GM18508 (cell line): ENCODE results near the gene TPST2.
"Not testable (repeated sequence)": the region's sequence is repeated elsewhere in the genome, so short reads cannot be mapped to it uniquely, and the experiment has no call there.

Experiments
- ATAC-seq: cut with Tn5 transposase; IDR thresholded peaks from one replicate; pipeline ENCODE4 v1.9.1; 2021; ENCODE audit warnings: moderate number of reproducible peaks; ENCODE audit not compliant: insufficient read depth, unreplicated experiment

Gene TPST2

DNA sequence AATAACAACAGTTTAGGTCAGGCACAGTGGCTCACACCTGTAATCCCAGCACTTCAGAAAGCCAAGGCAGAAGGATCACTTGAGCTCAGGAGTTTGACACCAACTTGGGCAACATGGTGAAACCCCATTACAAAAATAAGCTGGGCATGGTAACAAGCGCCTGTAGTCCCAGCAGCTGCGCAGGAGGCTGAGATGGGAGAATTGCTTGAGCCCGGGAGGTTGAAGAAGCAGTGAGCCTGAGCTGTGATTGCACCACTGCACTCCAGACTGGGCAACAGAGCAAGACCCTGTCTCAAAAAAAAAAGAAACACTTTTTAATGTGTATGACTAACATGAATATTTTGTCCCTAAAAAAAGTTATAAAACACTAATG, 53.2 kb downstream of the TPST2 start:
- ATAC-seq: no peak

DNA sequence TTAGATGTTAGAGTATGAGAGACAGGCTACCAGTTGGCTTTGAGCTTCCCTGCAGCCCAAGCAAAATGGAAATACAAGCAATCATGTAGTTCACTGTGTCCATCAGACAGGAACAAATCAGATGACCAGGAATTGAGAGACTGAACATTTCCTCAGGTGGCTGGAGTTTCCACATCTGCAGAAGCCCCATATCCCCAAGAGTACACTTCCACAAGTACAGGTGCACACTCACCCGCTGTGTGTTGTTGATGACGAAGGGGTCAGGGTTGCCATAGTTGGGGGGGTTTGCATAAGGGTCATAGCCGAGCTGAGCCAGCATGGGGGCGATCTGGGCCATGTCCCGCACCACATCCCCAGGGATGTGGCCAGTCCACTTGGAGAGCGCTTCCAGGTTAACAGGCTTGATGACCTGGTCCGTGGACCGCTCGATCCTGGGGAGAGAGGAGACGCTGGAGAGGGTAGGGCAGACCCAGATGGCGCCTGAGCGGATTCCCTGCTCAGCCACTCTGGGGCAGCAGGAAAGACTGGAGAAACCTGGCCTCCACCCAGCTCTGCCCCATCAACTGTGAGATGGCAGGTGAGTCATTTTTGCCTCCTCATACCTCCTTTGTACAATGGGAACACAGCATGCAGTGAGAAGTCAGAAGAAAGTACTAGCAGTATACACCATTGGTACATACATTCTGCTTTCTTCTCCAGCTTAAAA, 53.7 kb downstream of the TPST2 start:
- no peak for ATAC-seq

DNA sequence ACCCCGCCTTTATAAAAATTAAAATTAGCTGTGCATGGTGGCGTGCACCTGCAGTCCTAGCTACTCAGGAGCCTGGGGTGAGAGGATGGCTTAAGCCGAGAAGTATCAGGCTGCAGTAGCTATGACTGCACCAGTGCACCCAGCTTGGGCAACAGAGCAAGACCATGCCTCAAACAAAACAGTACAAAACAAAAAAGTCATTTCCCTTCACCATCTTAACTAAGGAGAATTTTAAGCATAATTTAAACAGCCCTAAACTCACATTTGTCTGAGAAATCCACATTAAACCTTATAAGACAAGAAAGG, 54.4 kb downstream of the TPST2 start:
- ATAC-seq: no peak

DNA sequence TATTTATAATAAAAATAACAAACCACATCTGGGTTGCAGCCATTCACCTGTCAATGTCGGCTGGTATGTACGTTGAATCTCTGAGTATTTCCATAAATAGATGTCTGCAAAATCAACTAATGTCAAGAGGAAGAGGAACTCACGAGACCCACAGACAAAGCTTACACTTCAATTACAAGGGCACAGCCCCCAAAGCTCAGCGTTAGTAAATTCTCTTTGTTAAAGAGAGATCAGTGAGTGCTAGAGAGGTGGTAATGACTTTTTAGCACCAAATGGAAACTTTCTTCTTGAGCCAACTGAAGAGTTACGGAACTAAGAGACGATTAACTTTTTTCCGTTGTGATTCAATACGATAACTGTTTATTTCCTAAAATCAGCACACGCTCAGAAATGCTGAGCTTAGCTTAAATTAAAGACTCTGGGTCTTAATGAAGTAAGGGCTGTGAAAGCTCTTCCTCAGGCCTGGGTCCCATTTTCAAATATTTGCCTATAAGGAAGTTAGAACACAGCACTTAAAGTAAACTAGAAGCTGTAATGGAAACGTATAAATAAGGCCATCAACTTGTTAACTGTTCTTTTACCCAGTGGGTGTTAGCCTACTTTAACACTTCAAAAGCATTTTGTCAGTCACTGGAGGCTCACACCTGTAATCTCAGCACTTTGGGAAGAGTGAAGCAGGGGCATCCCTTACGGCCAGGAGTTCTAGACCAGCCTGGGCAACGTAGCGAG, 54.9 kb downstream of the TPST2 start:
- ATAC-seq: no peak

DNA sequence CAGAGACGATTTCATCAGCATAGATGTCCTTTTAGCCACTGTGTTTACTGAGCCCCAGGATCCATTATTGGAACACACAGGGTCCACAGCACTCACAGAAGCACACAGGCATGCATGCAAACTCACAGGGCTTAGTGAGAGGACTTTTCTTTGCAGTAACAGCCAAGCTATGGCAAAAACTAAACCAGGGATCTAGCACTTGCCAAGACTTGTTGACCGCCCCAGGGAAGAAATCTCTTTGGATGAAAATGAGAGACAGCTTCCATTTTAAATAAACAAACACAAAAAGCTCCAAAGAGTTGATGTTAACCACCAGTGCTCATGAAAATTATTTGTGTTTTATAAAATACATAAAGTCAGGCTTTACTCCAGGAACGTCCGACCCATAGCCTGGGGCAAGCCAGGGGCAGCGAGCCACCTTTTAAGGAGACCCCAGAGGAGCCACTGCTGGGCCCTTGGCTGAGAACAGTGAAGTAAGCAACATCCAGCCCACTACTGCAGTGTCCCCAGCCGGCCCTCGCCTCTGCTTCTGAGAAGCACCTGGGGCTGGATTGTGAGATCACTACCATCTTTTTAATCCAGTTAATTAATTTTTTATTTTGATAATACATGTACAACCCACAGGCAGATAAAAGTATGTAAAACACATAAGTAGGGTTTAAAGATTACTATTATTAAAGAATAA, 55.6 kb downstream of the TPST2 start:
- ATAC-seq: no peak

DNA sequence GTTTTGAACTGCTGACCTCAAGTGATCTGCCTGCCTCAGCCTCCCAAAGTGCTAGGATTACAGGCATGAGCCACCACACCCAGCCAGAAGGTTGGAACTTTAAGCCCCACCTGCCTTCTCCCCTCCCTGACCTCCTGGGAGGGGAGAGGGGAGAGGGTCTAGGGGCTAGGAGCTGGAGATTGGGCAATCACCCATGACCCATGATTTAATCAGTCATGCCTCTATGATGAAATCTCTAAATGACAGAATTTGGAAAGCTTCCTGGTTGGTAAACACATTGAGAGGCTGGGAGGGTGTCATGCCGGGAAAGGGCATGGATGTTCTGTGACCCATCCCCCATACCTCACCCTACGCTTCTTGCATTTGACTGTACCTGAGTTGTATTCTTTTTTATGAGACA, 60.6 kb downstream of the TPST2 start:
- no peak for ATAC-seq

DNA sequence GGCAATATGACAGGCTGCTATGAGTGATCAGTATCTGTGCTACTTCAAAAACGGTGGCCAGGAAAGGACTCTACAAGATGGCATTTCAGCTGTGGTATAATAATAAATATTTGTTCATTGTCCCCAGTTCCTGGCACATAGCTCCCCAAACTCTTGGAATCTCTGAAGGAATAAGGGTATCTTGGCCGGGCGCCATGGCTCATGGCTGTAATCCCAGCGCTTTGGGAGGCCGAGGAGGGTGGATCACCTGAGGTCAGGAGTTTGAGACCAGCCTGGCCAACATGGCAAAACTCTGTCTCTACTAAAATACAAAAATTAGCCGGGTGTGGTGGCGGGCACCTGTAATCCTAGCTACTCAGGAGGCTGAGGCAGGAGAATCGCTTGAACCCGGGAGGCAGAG, 61.4 kb downstream of the TPST2 start:
- ATAC-seq: not testable (repeated sequence)

DNA sequence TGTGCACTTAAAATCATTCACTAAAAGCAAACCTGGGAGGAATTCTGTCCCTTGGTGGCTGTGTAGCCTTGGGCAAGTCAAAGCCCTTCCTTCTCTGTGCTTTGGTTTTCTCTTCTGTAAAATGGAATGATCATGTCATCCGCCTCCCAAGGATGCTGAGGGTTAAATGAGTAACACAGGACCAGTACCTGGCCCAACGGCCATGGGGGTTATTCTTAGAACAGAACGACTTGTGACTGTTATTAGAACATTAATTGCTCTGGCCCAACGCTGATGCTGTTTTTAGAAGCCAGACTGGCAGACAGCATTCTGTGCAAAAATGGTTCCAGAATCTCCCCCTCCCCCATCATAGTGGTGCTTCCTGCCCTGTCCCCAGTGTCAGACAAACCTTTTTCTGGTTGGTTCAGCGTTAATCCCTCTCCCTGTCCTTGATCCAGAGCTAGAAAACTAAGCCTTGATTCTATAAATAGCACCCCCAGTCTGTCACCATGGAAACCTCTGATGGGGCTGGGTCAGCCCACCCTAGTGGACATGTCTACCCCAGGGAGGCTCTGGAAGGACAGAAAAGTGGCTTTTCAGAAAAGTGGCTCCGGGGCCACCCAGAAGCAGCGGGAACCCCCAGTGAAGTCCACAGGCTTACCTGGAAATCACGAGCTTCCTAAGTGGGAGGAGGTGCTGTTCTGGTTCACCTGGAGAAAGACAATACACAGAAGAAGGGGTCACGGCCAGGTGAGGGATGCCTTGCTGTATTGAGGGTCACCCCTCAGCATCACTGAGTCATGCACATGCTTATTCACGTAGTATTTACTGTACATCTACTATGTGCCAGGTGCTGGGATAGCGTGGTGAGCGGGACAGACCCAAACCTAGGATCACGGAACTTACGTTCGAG, 62.1 kb downstream of the TPST2 start:
- no peak for ATAC-seq

DNA sequence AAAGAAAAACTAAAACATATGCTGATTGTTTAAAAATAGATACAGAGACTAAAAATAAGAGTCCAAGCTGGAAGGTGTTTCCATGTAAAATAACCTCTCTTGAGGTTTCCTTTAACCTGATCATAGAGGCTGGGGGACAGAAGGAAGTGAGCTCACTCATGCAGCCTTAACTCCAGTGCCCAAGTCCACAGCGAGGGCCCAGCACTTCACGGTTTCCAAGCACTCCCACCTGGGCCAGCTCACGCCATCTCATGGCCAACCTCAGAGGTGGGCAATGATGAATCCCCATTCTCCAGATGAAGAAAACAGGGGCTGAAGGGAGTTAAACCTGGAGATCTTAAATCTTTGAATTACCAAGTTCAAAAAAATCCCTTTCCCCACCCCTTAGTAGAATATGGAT, 62.8 kb downstream of the TPST2 start:
- no peak for ATAC-seq

DNA sequence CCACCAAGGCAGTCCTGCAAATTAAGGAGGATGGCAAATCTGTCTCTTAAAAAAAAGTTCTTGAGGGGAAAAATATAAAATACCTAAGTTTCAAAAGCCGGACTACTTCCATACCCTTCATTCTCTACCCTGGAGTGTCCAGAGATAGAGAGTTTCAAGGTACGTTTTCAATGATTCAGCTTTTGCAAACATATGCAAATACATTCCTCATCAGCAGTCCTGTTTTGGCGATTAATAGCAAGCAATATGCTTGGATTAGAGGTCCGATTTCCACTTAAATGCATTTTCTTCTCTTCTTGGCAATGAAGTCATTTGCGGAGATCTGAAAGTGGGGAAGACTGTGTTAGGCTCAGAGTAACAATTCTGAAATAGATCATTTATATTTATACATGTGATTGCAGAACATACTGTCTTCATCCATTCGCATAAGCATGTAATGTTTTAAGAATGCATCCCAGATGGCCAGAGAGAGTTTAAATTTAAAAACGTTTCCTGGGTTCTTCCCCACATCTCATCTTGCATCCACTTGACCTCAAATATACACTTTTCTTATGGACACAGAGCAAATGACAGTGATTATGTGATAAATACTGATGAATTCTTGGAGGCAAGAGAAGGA, 63.9 kb downstream of the TPST2 start:
- no peak for ATAC-seq

DNA sequence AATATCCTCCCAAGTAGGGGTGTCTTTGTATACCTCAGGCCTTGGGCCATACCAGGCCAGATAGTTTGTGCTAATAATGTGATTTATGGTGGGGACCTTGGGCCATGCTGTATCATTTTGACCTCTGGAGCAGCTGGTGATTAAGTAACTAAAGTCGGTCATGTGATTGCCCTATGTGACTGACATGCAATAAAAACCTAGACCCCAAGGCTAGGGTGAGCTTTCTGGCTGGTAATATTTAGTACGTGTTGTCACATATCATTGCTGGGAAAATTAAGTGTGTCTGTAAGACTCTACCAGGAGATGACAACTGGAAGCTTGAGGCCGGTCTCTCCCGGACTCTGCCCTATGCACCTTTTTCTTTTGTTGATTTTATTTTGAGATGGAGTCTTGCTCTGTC, 65.1 kb downstream of the TPST2 start:
- no peak for ATAC-seq

DNA sequence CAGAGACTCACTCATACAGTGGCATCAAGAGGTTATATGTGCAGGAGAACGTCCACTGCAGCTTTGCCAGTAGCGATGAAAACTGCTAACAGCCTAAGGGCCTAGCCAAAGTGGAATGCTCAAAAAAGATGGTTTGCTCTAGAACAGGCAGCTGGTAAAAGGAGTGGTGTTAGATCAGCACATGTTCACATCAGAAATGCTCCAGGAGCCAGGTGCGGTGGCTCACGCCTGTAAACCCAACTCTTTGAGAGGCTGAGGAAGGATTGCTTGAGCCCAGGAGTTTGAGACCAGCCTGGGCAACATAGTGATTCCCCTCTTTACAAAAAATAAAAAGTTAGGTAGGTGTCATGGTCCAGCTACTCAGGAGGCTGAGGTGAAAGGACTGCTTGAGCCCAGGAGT, 67.3 kb downstream of the TPST2 start:
- no peak for ATAC-seq

DNA sequence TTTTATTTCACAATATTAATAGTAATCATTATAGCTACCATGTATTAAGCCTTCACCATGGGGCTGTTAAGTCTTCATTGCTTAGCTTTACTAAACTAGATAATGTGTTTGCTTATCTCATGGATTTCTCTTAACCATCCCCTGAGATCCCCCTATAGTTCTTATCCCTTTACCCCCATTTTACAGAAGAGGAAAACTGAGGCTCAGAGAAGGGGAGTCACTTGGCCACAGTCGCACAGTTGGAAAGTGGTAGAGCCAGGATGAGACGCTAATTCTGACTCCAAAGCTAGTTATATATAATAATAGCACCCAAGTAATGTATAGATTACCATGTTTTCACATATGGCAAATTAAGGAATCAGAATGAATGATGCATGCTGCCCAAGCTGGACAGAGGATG, 67.9 kb downstream of the TPST2 start:
- no peak for ATAC-seq

DNA sequence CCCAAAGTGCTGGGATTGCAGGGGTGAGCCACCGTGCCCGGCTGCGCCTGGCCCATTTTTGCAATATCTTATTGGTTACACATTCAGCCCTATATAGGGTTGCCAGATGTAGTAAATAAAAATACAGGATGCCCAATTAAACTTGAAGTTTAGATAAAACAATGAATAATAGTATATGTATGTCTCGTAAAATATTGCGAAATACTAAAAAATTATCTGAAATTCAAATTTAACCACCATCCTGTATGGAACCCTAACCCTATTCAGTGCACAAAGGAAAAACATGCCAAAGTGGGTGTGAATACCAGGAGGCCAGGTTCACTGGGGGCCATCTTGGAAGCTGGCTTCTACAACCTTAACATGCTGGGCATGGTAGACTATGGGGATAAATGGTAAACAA, 72.5 kb downstream of the TPST2 start:
- no peak for ATAC-seq

DNA sequence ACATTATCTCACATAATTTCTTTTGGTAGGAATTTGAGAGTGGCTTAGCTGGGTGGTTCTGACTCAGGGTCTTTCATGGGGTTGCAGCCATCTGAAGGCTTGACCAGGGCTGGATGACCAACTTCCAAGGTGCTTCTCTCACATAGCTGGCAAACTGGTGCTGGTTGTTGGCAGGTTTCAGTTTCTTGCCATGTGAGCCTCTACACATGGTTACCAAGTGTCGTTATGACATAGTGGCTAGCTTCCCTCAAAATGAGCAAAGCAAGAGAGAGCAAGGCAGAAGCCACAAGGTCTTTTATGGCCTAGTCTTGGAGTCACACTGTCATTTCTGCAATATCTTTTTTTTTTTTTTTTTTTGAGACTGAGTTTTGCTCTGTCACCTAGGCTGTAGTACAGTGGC, 73.4 kb downstream of the TPST2 start:
- ATAC-seq: no peak

DNA sequence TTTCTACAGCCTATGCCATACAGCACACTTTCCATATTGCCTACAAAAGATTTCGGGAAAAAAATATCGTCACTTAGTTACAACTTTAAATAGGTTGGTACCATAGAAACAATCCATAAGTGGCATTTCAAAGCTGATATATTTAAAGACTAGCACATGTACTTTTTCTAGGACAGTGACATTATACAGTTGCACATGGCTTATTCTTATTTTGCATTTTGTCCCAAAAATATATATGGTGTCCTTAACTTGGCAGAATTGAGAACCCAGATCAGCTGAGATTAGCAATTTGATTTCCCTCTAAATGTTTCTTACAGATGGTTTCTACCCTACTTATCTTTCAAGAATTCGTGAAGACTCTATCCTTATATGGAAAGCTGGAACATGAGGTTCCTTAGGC, 74.0 kb downstream of the TPST2 start:
- no peak for ATAC-seq

DNA sequence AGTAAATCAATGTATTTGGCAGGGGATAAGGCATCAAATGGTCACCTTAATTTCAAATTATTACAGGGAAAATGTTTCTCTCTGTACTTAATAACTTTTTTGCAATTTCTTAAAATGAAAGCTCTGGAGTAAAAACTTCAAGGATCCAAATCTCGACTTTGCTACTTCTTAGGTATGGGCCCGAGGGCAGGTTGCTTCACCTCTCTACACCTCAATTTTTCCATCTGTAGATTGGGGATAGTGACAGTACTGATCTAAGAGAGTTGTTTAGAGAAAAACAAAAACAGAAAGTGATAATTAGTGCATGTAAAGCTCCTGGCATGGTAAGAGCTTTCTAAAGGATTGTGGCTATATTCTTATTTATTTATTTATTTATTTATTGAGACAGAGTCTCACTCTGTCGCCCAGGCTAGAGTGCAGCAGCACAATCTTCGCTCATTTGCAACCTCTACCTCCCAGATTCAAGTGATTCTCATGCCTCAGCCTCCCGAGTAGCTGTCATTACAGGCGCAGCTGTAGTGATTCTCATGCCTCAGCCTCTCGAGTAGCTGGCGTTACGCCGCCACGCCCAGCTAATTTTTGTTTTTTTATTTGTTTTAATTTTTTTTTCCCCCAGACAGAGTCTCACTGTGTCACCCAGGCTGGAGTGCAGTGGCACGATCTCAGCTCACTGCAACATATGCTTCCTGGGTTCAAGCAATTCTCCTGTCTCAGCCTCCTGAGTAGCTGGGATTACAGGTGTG, 75.3 kb downstream of the TPST2 start:
- ATAC-seq: no peak

DNA sequence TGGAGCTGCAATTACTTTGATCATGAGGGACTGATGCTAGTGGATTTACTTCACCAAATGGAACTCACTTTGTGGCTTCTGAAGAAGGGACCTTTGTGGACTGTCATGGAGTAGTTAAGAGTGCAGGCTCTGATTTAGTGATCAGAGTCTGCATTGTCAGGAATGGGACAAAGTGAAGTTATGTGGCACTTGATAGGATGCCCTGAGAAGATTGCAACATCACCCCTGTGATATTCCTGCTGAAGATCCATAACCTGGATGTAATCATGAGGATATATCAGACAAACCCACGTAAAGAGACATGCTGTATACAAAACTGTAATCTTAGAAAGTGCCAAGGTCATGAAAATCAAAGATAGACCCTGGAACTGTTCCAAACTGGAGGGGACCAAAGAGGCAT, 76.1 kb downstream of the TPST2 start:
- ATAC-seq: no peak

DNA sequence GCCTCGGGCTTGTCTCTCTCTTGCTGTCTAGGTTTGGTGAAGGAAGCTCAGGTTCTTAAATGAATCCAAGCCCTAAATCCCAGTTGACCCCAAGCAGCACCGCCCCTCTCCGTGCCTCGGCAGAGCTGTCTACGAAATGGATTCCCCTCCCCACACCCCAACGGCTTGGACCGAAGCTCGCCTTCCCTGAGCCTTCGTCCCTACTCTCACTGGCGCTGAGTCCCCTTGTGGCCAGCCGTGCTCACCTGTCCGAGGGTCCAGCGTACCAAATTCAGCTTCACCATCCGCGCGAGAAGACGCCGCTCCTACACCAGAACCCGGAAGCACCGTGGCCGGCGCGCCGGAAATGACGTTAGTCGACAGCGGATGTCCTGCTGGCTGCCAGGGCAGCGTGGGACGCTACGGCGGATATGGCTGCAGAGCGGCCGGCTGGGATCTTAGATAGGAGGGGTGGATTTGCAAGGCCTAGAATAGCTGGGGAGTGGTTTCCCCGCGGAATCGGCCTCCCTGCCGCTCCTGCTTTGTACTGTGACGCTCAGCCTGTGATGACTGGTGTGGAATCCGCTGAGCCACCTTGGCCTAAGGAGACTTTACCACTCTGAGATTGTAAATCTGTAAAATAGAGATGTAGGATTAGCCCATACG, 77.7 kb downstream of the TPST2 start, which contains the start of gene TFIP11:
Gene TFIP11, minus strand, starts transcription at position 325 of the 645 bp plus-strand sequence. CDS start 2,201 bp downstream, outside the sequence.
- ATAC-seq: no peak
